ENCODE results near the gene HOXC6. TPM values are rescaled to one million over a fixed set of nuclear protein-coding genes. Genes with fewer than 3 reads are reported as not detected.

HOXC6 gene
- total RNA-seq, 2 donors from 2014 or later = 0.15 TPM; not detected in 1

DNA sequence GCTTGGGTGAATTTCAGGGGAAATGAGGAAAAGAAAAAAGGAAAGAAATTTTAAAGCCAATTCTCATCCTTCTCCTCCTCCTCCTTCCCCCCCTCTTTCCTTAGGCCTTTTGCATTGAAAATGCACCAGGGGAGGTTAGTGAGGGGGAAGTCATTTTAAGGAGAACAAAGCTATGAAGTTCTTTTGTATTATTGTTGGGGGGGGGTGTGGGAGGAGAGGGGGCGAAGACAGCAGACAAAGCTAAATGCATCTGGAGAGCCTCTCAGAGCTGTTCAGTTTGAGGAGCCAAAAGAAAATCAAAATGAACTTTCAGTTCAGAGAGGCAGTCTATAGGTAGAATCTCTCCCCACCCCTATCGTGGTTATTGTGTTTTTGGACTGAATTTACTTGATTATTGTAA is 27.3 kb downstream of the HOXC6 start:
- no peaks in the 10 kb centered on the region for H3K4me1 ChIP-seq
- no peak overlapping the region for H3K4me3 ChIP-seq
- H3K9ac ChIP-seq (ENCODE audit: low read depth in 2 of 2, low read length in 2 of 2) = no peak overlapping the region
- H3K27me3 ChIP-seq = peaks cover 67% of the 10 kb centered on the region
- no peaks in the 10 kb centered on the region for H3K9me3 ChIP-seq
- intact Hi-C loops (cut with DNase I) = no loop called here
- TF ChIP-seq, protein P1, sequence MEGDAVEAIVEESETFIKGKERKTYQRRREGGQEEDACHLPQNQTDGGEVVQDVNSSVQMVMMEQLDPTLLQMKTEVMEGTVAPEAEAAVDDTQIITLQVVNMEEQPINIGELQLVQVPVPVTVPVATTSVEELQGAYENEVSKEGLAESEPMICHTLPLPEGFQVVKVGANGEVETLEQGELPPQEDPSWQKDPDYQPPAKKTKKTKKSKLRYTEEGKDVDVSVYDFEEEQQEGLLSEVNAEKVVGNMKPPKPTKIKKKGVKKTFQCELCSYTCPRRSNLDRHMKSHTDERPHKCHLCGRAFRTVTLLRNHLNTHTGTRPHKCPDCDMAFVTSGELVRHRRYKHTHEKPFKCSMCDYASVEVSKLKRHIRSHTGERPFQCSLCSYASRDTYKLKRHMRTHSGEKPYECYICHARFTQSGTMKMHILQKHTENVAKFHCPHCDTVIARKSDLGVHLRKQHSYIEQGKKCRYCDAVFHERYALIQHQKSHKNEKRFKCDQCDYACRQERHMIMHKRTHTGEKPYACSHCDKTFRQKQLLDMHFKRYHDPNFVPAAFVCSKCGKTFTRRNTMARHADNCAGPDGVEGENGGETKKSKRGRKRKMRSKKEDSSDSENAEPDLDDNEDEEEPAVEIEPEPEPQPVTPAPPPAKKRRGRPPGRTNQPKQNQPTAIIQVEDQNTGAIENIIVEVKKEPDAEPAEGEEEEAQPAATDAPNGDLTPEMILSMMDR (IDR thresholded peaks at IDR 0.05) = no peak
- no peak for DNase-seq
- H3K27ac ChIP-seq = no peak overlapping the region
- no peaks in the 10 kb centered on the region for H3K36me3 ChIP-seq

DNA sequence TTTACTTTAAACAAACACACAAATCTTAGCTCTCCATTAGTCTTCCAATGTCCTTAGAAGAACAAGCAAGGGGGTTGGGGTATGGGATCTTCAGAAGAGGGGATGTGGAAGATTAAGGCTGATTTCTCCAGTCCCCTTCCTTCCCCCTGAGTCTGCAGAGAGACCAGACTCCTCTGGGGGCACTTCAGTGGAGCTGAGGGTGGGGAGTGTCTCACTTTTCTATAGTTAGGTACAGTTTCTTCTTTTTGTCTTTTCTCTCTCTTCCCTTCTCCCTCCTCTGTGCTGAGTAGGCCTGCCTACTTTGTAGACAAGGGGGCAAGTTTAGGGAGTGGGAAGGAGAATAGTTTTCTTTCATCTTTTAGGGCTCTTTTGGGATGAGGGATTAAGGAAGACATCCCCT is 27.9 kb downstream of the HOXC6 start:
- H3K27ac ChIP-seq = no peak overlapping the region
- peaks cover 67% of the 10 kb centered on the region for H3K27me3 ChIP-seq
- no peaks in the 10 kb centered on the region for H3K9me3 ChIP-seq
- no peak for DNase-seq
- no peaks in the 10 kb centered on the region for H3K36me3 ChIP-seq
- H3K4me3 ChIP-seq = no peak overlapping the region
- TF ChIP-seq, protein P1 (IDR thresholded peaks at IDR 0.05) = no peak
- no peaks in the 10 kb centered on the region for H3K4me1 ChIP-seq
- intact Hi-C loops (cut with DNase I) = no loop called here
- no peak overlapping the region for H3K9ac ChIP-seq (ENCODE audit: low read depth in 2 of 2, low read length in 2 of 2)

DNA sequence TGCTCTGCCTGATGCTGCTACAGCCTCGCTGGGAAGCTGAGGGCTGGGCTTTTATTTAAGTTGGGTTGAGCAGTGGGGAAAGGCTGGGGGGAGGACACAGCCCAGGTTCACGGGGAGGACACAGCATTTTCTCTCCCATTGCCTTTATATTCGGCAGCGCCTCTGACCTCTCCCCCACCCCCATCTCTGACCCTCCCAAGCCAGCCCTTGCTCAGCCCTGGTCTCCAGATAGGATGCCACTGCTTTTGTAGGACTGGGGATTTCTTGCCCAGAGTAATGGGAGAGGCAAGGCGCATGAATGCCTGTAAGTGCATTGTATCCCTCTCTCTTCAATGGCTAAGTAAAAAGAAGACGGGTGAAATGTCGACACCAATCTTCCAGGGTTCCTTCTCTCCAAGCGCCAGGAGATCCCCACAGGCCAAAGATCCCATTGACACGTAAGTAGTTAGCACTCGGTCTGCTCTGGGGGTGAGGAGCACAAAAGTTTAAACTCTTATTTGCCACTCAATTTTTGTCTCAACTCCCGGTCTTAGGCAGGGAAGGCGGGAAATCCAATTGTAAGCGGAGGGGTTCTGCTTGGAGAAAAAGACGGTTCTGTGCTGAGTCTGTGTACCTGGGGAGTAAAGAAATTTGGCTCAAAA is 30.0 kb downstream of the HOXC6 start:
- DNase-seq = no peak
- Histone ChIP-seq H3K4me1 (no peaks in the 10 kb centered on the region), H3K9me3 (no peaks in the 10 kb centered on the region), H3K27me3 (peaks cover 60% of the 10 kb centered on the region), H3K9ac (ENCODE audit: low read depth in 2 of 2, low read length in 2 of 2) (no peak overlapping the region), H3K4me3 (no peak overlapping the region), H3K27ac (no peak overlapping the region), H3K36me3 (no peaks in the 10 kb centered on the region)
- intact Hi-C loops (cut with DNase I) = no loop called here
- TF ChIP-seq, protein P1 (IDR thresholded peaks at IDR 0.05) = no peak

DNA sequence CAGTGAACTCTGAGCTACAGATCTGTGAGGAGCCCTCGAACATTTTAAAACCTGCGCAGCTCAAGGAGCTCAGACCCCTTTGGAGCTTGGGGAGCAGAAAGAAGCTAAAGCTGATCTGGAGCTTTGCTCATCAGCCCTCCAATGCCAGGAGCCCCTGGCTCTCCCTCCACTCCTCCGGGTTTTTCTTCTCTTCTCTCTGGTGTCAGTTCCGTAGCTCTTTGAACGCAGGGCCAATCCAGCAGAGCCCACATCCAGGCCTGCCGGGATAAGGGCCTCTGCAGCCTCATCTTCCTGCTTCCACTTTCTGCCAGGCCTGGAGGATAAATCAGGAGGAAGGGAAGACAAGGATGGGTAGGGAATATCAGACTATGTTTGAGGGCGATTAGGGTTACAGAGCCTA is 31.4 kb downstream of the HOXC6 start:
- TF ChIP-seq, protein P1 (IDR thresholded peaks at IDR 0.05) = no peak
- DNase-seq = no peak
- H3K4me3 ChIP-seq = no peak overlapping the region
- H3K27me3 ChIP-seq = peaks cover 49% of the 10 kb centered on the region
- no peaks in the 10 kb centered on the region for H3K36me3 ChIP-seq
- H3K4me1 ChIP-seq = no peaks in the 10 kb centered on the region
- no peaks in the 10 kb centered on the region for H3K9me3 ChIP-seq
- no peak overlapping the region for H3K9ac ChIP-seq (ENCODE audit: low read depth in 2 of 2, low read length in 2 of 2)
- H3K27ac ChIP-seq = no peak overlapping the region
- intact Hi-C loops (cut with DNase I) = no loop called here

DNA sequence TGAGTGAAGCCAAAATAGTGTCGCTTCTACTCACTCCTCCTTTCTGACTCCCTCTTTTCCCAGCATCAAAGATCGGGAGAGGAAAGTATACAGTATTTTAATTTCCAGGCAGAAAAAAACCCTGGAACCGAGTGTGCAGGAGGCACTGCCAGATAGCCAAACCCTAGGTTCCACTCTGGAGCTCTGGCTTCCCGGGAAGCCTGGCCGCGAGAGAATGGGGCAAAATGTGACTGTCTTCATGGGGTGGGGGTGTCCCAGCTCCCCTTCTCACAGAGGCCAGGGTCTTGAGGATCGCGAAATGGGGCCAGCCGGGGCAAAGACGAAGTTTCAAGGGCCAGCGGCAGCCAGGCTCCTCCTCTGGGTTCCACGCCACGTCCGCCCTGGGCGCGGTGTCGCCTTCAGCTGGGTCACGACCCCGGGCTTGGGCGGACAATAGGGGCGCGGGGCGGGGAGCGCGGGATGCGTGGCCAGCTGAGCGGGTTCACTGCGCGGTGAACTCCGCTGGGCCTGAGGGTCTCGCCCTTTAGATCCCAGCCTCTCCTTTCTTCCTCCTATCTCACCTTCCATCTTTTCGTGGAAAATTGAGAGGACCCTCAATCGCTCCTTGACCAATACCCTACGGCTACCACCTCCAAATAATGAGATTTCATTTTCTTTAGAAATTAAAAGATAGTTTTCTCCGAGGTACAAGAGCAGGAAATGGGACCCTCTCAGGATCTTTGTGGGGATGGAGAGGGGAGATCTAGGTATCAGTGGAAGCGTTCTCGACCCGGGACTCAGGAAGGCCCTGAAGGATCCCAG is 32.1 kb downstream of the HOXC6 start:
- peaks cover 44% of the 10 kb centered on the region for H3K27me3 ChIP-seq
- no peak for DNase-seq
- H3K9me3 ChIP-seq = no peaks in the 10 kb centered on the region
- intact Hi-C loops (cut with DNase I) = no loop called here
- H3K27ac ChIP-seq = no peak overlapping the region
- TF ChIP-seq, protein P1 (IDR thresholded peaks at IDR 0.05) = no peak
- H3K4me3 ChIP-seq = no peak overlapping the region
- H3K9ac ChIP-seq (ENCODE audit: low read depth in 2 of 2, low read length in 2 of 2) = no peak overlapping the region
- H3K36me3 ChIP-seq = no peaks in the 10 kb centered on the region
- H3K4me1 ChIP-seq = no peaks in the 10 kb centered on the region

Data from colonic mucosa (tissue), 4 donors.